HCT116 (cell line): ENCODE measurements around the gene IL12B. TPM values are rescaled to one million over a fixed set of nuclear protein-coding genes. Genes with fewer than 3 reads are reported as not detected.

Experiments used
- ATF3 ChIP-seq: IDR thresholded peaks from 2 replicates; pipeline ENCODE4 v1.6.1; 2012
- CBX3 ChIP-seq: IDR thresholded peaks from 2 replicates; pipeline ENCODE4 v1.6.1; 2012; ENCODE audit warnings: low read depth
- EGR1 ChIP-seq: IDR thresholded peaks from 2 replicates; pipeline ENCODE4 v1.6.1; 2012; ENCODE audit warnings: low read depth
- FOSL1 ChIP-seq: IDR thresholded peaks from 2 replicates; pipeline ENCODE4 v1.6.1; 2012; ENCODE audit warnings: low read depth
- RAD21 ChIP-seq: IDR thresholded peaks from 2 replicates; pipeline ENCODE4 v1.6.1; 2012; ENCODE audit warnings: low read depth, mild to moderate bottlenecking
- SIN3A ChIP-seq: IDR thresholded peaks from 2 replicates; pipeline ENCODE4 v1.6.1; 2012; ENCODE audit warnings: low read depth
- ZFX ChIP-seq: fragments of 450-650 bp; IDR thresholded peaks from 2 replicates; pipeline ENCODE4 v1.6.1; 2017
- total RNA-seq: library from RNA; stranded (reverse); gene quantifications from one replicate; pipeline ENCODE4 v1.2.1, GENCODE V29; 2021; ENCODE audit not compliant: unreplicated experiment
- TF ChIP-seq, protein P1 (sequence below): IDR thresholded peaks from 2 replicates; pipeline ENCODE4 v1.6.1; 2011; ENCODE audit warnings: mild to moderate bottlenecking, low read length, moderate library complexity; ENCODE audit not compliant: insufficient replicate concordance; ENCODE audit errors: extremely low read depth
- TF ChIP-seq, protein P2 (sequence below): IDR thresholded peaks from 2 replicates; pipeline ENCODE4 v1.6.1; 2012; ENCODE audit warnings: low read depth

Gene IL12B
- total RNA-seq, 1 experiment from 2014 or later: not detected

DNA sequence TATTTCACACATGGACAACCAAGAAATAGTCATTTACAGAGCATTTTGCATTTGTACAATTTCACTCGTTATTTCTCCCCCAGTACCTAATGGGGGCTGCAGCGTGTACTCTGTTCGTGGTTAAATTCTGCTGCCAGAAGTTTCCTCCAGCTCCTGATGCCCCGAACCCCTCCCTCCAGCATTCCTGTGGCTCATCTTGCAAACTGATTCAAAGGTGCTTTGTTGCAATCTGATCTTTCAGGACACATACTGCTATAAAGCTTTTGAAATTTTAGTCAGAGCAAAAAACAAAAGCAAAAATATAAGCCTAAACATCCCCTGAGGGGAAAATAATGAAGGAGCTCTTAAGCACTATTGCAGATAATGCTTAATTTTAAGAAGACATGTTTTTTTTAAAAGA is 39.5 kb downstream of the IL12B start (continued):
- TF ChIP-seq, protein P1, sequence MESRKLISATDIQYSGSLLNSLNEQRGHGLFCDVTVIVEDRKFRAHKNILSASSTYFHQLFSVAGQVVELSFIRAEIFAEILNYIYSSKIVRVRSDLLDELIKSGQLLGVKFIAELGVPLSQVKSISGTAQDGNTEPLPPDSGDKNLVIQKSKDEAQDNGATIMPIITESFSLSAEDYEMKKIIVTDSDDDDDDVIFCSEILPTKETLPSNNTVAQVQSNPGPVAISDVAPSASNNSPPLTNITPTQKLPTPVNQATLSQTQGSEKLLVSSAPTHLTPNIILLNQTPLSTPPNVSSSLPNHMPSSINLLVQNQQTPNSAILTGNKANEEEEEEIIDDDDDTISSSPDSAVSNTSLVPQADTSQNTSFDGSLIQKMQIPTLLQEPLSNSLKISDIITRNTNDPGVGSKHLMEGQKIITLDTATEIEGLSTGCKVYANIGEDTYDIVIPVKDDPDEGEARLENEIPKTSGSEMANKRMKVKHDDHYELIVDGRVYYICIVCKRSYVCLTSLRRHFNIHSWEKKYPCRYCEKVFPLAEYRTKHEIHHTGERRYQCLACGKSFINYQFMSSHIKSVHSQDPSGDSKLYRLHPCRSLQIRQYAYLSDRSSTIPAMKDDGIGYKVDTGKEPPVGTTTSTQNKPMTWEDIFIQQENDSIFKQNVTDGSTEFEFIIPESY: no peak
- TF ChIP-seq, protein P2, sequence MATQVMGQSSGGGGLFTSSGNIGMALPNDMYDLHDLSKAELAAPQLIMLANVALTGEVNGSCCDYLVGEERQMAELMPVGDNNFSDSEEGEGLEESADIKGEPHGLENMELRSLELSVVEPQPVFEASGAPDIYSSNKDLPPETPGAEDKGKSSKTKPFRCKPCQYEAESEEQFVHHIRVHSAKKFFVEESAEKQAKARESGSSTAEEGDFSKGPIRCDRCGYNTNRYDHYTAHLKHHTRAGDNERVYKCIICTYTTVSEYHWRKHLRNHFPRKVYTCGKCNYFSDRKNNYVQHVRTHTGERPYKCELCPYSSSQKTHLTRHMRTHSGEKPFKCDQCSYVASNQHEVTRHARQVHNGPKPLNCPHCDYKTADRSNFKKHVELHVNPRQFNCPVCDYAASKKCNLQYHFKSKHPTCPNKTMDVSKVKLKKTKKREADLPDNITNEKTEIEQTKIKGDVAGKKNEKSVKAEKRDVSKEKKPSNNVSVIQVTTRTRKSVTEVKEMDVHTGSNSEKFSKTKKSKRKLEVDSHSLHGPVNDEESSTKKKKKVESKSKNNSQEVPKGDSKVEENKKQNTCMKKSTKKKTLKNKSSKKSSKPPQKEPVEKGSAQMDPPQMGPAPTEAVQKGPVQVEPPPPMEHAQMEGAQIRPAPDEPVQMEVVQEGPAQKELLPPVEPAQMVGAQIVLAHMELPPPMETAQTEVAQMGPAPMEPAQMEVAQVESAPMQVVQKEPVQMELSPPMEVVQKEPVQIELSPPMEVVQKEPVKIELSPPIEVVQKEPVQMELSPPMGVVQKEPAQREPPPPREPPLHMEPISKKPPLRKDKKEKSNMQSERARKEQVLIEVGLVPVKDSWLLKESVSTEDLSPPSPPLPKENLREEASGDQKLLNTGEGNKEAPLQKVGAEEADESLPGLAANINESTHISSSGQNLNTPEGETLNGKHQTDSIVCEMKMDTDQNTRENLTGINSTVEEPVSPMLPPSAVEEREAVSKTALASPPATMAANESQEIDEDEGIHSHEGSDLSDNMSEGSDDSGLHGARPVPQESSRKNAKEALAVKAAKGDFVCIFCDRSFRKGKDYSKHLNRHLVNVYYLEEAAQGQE: no peak
- TF ChIP-seq ATF3 (no peak), ZFX (no peak), CBX3 (no peak), FOSL1 (no peak), SIN3A (no peak), EGR1 (no peak), RAD21 (no peak)
- TF ChIP-seq, all 23 proteins: peak for 0
